CD4-positive, alpha-beta T cell treated with Interleukin-4 for 4 hours (primary cell): Measurements from ENCODE around the gene USP27X.

Experiments
- DNase-seq: peaks from one replicate; pipeline ENCODE4 v3.0.0-alpha.2; 2020

The USP27X gene

GRCh38 chrX:49878834-49879655, at the start of gene USP27X:
USP27X (plus strand) TSS chrX:49879484; CDS start chrX:49880308, 824 bp downstream.
- DNase-seq = peak; percentile 82

DNA sequence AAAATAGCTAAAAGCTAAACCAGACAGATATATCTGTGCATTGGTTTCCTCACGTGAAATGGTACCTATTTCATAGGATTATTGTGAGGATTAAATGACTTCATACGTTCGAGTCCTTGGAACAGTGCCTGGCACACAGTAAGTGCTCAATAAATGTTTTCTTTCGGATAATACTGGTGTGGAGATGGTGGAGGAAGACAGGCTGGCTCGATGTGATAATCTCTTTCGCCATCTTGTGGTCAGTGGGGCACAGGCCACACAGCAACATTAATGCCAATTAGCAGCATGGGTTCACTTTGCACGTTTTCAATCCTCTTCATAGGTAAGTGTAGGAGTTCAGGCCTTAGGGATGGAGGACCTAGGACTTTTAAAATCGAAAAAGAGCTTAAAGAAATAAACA, 40.9 kb upstream of the USP27X start:
- peak; percentile 0 for DNase-seq

GRCh38 chrX:49840679-49841078, 38.6 kb upstream of the USP27X start:
- peak; percentile 17 for DNase-seq

GRCh38 chrX:49842621-49843020, 36.7 kb upstream of the USP27X start:
- no peak for DNase-seq

- DNase-seq = no peak
Observed at GRCh38 chrX:49844611-49845010, 34.7 kb upstream of the USP27X start.

DNA sequence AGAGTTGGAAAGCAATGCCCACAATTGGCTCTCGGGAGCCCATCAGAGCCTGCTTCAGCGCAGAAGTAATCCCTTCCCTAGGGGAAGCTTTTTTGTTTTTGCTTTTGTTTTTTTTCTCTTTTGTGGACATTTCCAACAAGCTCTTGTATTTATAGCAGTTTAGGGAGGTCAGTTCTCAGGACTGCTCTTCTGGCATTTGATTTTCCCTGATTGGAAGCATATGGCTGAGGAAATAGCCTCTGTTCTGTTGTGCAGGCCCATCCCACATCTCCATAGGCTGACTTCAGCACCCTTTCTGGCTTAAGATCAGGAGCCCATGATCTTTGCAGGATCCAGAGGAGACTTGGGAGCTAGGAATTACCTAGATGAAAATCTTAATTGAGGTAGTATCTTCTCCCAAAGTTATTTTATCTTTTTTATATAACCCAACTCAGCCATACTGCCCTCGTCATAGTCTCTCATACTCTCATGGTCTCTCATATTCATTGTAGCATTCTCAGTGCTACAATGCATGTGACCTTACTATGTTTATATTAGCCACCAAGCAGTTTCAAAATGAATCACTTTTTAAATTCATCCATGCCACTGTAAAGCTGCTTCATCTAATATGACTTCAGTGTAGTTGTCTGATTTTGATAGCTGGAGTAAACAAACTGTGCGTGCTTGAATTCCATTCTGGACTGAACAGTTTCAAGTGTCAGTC, 33.4 kb upstream of the USP27X start:
- DNase-seq = no peak

GRCh38 chrX:49846522-49846921, 32.8 kb upstream of the USP27X start:
- DNase-seq = no peak

DNA sequence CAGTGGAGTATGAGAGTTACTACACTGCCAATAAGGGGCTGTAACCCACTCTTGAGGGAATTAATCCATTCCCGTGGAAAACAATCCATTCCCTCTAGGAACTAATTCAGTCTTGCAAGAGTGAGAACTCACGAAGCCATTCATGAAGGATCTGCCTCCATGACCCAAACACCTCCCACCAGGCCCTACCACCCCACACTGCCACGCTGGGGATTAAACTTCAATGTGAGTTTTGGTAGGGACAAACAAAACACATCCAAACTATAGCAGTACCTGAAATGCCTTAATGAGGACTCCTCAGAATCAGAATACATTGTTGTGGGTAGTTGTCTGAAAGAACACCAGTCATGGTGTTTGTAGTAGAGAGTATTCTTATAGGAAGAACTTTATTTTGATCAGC, 31.0 kb upstream of the USP27X start:
- DNase-seq = no peak

GRCh38 chrX:49850028-49850427, 29.3 kb upstream of the USP27X start:
- no peak for DNase-seq

DNA sequence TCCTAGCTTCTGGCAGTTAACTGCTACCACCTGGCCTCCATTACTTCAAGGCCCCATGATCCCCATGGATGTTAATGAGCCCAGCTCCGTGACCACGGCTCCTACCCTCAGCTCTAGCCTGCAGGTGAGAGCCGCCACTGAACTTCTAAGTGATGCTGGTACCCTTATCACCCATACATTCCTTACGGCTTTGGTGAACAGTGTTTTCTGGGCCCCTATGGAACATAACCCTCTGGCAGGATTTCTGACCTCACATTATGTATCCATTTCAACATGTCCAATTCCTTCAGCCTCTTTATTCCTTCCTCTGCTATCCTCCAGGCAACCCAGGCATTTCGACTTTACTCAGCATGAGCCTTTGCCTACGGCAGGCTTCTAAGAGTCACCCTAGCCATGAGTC, 25.6 kb upstream of the USP27X start:
- no peak for DNase-seq

DNA sequence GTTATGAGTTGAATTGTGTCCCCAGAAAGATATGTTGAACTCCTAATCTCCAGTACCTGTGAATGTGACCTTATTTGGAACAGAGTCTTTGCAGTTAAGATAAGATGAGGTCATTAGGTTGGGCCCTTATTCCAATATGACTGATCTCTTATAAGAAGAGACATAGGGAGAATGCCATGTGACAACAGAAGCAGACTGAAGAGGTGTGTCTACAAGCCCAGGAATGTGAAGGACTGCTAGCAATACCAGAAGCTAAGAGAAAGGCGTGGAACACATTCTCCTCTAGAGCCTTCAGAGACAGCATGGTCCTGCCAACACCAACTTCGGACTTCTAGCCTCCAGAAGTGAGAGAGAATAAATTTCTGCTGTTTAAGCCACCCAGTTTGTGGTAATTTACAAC, 22.5 kb upstream of the USP27X start:
- DNase-seq = no peak

- DNase-seq = no peak
Observed at GRCh38 chrX:49858341-49858740, 20.9 kb upstream of the USP27X start.

- DNase-seq = no peak
Observed at GRCh38 chrX:49859491-49859890, 19.8 kb upstream of the USP27X start.

- DNase-seq = no peak
Observed at GRCh38 chrX:49860867-49861535, 18.3 kb upstream of the USP27X start.

DNA sequence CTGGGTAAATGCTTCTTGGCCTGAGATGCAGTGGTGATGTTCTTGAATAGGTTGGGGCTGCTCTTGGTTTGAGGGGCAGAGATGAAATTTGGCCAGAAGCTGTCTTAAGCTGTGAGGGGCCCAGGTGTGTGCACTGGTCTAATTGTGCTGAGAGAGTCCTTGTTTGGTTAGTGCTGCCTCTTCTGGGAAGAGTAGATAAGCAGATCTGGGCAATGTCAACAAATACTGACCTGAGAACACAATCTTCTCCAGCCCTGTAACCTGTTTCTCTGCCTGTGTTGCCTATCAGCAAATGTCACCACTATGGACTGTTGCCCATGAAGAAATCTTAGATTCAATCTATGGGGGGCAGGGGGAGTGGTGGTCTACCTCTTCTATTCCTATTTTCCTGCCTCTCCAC, 17.2 kb upstream of the USP27X start:
- no peak for DNase-seq

DNA sequence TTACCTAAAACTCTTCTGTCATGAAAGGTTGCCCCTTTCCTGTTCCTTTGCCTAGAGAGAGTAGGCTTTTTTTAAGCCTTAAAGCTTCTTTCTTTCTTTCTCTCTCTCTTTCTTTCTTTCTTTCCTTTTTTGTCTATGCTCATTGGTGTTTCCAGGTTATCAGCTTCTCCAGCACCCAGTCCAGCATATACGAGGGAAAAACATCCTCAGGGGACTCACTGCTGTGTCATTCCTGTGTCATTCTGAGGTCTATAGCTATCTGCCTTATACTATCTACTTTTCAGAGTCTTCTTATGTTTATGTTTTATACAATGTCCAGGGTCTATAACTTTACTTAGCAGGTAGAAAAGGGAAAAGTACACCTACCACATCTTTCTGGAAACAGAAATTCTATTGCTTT, 10.5 kb upstream of the USP27X start:
- no peak for DNase-seq

- DNase-seq = peak; percentile 28
Observed at GRCh38 chrX:49876750-49877149, 2.5 kb upstream of the USP27X start.

DNA sequence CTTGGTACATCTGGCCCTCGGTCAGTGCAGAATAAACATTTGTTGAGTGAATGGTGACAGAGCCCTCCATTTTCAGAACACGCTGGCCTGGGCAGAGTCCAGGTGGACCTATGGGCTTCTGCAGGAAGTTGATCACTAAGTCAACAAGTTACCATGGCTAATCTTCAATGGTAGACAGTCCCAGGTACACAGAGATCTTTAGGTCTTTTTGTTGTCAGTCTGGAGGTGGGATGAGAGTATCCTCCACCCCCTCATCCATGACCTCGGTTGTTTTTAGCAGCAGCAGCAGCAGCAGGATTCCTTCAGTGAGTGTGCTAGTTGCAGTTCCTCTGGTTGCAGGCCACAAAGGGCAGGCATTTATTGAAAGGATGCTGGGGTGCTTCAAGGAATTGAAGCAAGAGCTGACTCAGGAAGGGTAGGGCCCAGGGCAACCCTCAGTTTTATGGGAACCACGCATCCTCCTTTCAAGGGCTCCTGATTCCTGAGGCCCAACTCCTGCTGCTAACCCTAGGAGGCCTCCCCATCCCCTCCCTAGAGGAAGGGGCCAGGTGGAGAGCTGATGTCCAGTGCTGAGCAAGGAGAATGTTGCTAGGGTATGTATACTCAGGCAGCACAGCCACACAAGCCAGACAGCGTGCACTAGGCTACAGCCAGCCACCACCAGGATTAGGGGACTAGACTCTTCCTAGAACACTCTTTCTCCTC, 1.7 kb upstream of the USP27X start:
- DNase-seq = no peak

- DNase-seq = no peak
Observed at GRCh38 chrX:49878128-49878833, 1.0 kb upstream of the USP27X start.

GRCh38 chrX:49879656-49880277, 483 bp downstream of the USP27X start:
- DNase-seq = no peak

DNA sequence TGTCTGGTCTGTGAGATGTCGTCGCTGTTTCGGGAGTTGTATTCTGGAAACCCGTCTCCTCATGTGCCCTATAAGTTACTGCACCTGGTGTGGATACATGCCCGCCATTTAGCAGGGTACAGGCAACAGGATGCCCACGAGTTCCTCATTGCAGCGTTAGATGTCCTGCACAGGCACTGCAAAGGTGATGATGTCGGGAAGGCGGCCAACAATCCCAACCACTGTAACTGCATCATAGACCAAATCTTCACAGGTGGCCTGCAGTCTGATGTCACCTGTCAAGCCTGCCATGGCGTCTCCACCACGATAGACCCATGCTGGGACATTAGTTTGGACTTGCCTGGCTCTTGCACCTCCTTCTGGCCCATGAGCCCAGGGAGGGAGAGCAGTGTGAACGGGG, 1.4 kb downstream of the USP27X start:
- no peak for DNase-seq

GRCh38 chrX:49884290-49884862, 5.1 kb downstream of the USP27X start:
- peak; percentile 45 for DNase-seq
